ENCODE measurements around the gene R3HDM2. TPM values are rescaled to one million over a fixed set of nuclear protein-coding genes. Genes with fewer than 3 reads are reported as not detected.

Gene R3HDM2
- total and polyA plus RNA-seq, 2 of the 13 experiments (the other 11 are each of a cell fraction or from before 2014, with no cell fraction given) = 11.1 to 23.5 TPM

- TF ChIP-seq BCL6 (CRISPR knock-in tag; IDR thresholded peaks at IDR 0.05) (no peak), ZNF580 (CRISPR knock-in tag; IDR thresholded peaks at IDR 0.05; ENCODE audit: borderline replicate concordance, low read depth) (no peak), ZNF138 (CRISPR knock-in tag; IDR thresholded peaks at IDR 0.05; ENCODE audit: low read depth) (no peak), ZNF205 (CRISPR knock-in tag; IDR thresholded peaks at IDR 0.05) (no peak), GLI4 (CRISPR knock-in tag; IDR thresholded peaks at IDR 0.05; ENCODE audit: borderline replicate concordance) (no peak), TBL1XR1 (IDR thresholded peaks at IDR 0.05; ENCODE audit: borderline replicate concordance, low read length, partially characterized antibody) (no peak), ZSCAN20 (CRISPR knock-in tag; IDR thresholded peaks at IDR 0.05; ENCODE audit: borderline replicate concordance) (no peak), ZNF326 (CRISPR knock-in tag; IDR thresholded peaks at IDR 0.05; ENCODE audit: borderline replicate concordance) (no peak), ZMYM2 (CRISPR knock-in tag; IDR thresholded peaks at IDR 0.05) (no peak), ZNF703 (CRISPR knock-in tag; IDR thresholded peaks at IDR 0.05; ENCODE audit: borderline replicate concordance) (no peak), SOX13 (IDR thresholded peaks at IDR 0.05) (no peak), SOX13 (CRISPR knock-in tag; conservative IDR thresholded peaks at IDR 0.05 in 1 of 2, IDR thresholded peaks at IDR 0.05 in 1 of 2) (no peak), ZNF792 (CRISPR knock-in tag; IDR thresholded peaks at IDR 0.05) (no peak), CBFB (CRISPR knock-in tag; IDR thresholded peaks at IDR 0.05) (no peak), ZNF121 (CRISPR knock-in tag; IDR thresholded peaks at IDR 0.05) (0 out of 2 replicates have a peak, but pooled peaks have one; percentile 39), FOXA3 (CRISPR knock-in tag; IDR thresholded peaks at IDR 0.05) (no peak), SPEN (CRISPR knock-in tag; IDR thresholded peaks at IDR 0.05; ENCODE audit: low read depth) (no peak), ZNF333 (CRISPR knock-in tag; IDR thresholded peaks at IDR 0.05; ENCODE audit: borderline replicate concordance) (no peak; the same call in 1 of the 2 replicates), YY1 (IDR thresholded peaks at IDR 0.05; ENCODE audit: insufficient read depth, insufficient replicate concordance, low read depth, low read length) (peak; percentile 15), ZBTB46 (CRISPR knock-in tag; IDR thresholded peaks at IDR 0.05; ENCODE audit: borderline replicate concordance) (no peak), SNAPC5 (CRISPR knock-in tag; IDR thresholded peaks at IDR 0.05; ENCODE audit: borderline replicate concordance) (no peak), DR1 (CRISPR knock-in tag; IDR thresholded peaks at IDR 0.05) (no peak), ZNF282 (IDR thresholded peaks at IDR 0.05; ENCODE audit: partially characterized antibody) (no peak), HOXA3 (CRISPR knock-in tag; IDR thresholded peaks at IDR 0.05) (no peak; the same call in 1 of the 2 replicates), LCORL (IDR thresholded peaks at IDR 0.05) (no peak), LCORL (CRISPR knock-in tag; IDR thresholded peaks at IDR 0.05) (peak; percentile 65; the same call in 1 of the 2 replicates), THAP7 (CRISPR knock-in tag; IDR thresholded peaks at IDR 0.05) (0 out of 2 replicates have a peak, but pooled peaks have one; percentile 27), ZNF737 (CRISPR knock-in tag; IDR thresholded peaks at IDR 0.05; ENCODE audit: borderline replicate concordance) (no peak), ZNF329 (CRISPR knock-in tag; IDR thresholded peaks at IDR 0.05; ENCODE audit: low read depth) (no peak), DRAP1 (CRISPR knock-in tag; IDR thresholded peaks at IDR 0.05) (no peak)
Measured at GRCh38 chr12:57459055-57459749, 28.4 kb upstream of the R3HDM2 start (continued).
